Sigmoid colon (tissue), 7 donors: ENCODE results near the gene KANK4. TPM values are rescaled to one million over a fixed set of nuclear protein-coding genes. Genes with fewer than 3 reads are reported as not detected.

ENCODE experiments used
- DNase-seq: peaks from one replicate; pipeline ENCODE4 v3.0.0-alpha.2; 2019
- H3K27ac ChIP-seq, 4 donors: fragments of 200-600 bp; sonication (generic); one replicate each; pipeline ENCODE4 v1.5.1; 2016 to 2019; ENCODE audit warnings: mild to moderate bottlenecking in 1 of 4
- H3K27me3 ChIP-seq, 3 donors: fragments of 200-600 bp; sonication (generic); one replicate each; pipeline ENCODE4 v1.5.1; 2019; ENCODE audit warnings: mild to moderate bottlenecking in 1 of 3
- H3K36me3 ChIP-seq, 4 donors: fragments of 200-600 bp; sonication (generic); one replicate each; pipeline ENCODE4 v1.5.1; 2016 to 2019
- H3K4me1 ChIP-seq, 4 donors: fragments of 200-600 bp; sonication (generic); one replicate each; pipeline ENCODE4 v1.5.1; 2017 to 2019
- H3K4me3 ChIP-seq, 4 donors: fragments of 200-600 bp; sonication (generic); one replicate each; pipeline ENCODE4 v1.5.1; 2017 to 2019; ENCODE audit warnings: mild to moderate bottlenecking in 2 of 4, moderate library complexity in 1 of 4
- H3K9me3 ChIP-seq, 4 donors: fragments of 200-600 bp in 3 of 4; sonication (generic) in 3 of 4; one replicate each; pipeline versions ENCODE4 v1.5.1 to v1.6.1; 2013 to 2019
- EP300 ChIP-seq, 4 donors: sonication (generic); formaldehyde crosslinking; IDR thresholded peaks; one replicate each; pipeline ENCODE4 v1.6.1; 2017; ENCODE audit warnings: antibody characterized with exemption in 4 of 4
- POLR2A ChIP-seq, 2 donors: fragments of 450-650 bp; IDR thresholded peaks; one replicate each; pipeline ENCODE4 v1.6.1; 2016; ENCODE audit warnings: antibody characterized with exemption in 2 of 2, mild to moderate bottlenecking in 2 of 2, moderate library complexity in 2 of 2
- POLR2AphosphoS5 ChIP-seq, 4 donors: sonication (generic); formaldehyde crosslinking; IDR thresholded peaks; one replicate each; pipeline ENCODE4 v1.6.1; 2017; ENCODE audit warnings: antibody characterized with exemption in 4 of 4
- WGBS, 2 donors: extraction: QIAGEN DNeasy Blood & Tissue Kit; methylation state at CpG; one replicate each; pipeline ENCODE4 v1.1.7; 2013; 5-methylcytosine and 5-hydroxymethylcytosine counted together
- intact Hi-C: fragments of 100-400 bp; cut with DNase I; formaldehyde crosslinking; loops from one replicate; pipeline ENCODE4 v1.15.1; 2023
- polyA plus RNA-seq, 3 donors: library from polyadenylated mRNA; stranded (reverse); fragments of 200-250 nt; gene quantifications; one replicate each; pipeline ENCODE4 v1.2.3, GENCODE V29; 2013
- total RNA-seq, 4 donors: library from RNA; depleted of rRNA; stranded (reverse); fragments of >200 nt; gene quantifications; one replicate each; pipeline ENCODE4 v1.1.0, GENCODE V29; 2016
- TF ChIP-seq, protein P1 (sequence below), 4 experiments: fragments of 450-650 bp in 3 of 4; fragments of 200-600 bp in 1 of 4; IDR thresholded peaks; one replicate each; pipeline ENCODE4 v1.5.1; 2016 to 2019; ENCODE audit warnings: antibody characterized with exemption in 4 of 4, mild to moderate bottlenecking in 3 of 4, moderate library complexity in 2 of 4
- donor health status: healthy with polysubstance abuse.
- donor health status: Bipolar disorder and iron deficiency.
- donor health status: healthy.

The KANK4 gene
- total and polyA plus RNA-seq, 7 donors: 0.60 to 2.4 (median 1.6) TPM; not detected in 1

GRCh38 chr1:62349470-62350233, 30.4 kb upstream of the KANK4 start:
- no peak for DNase-seq
- H3K9me3 ChIP-seq: no peaks in the 10 kb centered on the region
- intact Hi-C loops: no loop called here
- no peak overlapping the region for H3K27ac ChIP-seq
- H3K4me3 ChIP-seq: no peak overlapping the region
- H3K27me3 ChIP-seq: no peaks in the 10 kb centered on the region
- TF ChIP-seq, protein P1, sequence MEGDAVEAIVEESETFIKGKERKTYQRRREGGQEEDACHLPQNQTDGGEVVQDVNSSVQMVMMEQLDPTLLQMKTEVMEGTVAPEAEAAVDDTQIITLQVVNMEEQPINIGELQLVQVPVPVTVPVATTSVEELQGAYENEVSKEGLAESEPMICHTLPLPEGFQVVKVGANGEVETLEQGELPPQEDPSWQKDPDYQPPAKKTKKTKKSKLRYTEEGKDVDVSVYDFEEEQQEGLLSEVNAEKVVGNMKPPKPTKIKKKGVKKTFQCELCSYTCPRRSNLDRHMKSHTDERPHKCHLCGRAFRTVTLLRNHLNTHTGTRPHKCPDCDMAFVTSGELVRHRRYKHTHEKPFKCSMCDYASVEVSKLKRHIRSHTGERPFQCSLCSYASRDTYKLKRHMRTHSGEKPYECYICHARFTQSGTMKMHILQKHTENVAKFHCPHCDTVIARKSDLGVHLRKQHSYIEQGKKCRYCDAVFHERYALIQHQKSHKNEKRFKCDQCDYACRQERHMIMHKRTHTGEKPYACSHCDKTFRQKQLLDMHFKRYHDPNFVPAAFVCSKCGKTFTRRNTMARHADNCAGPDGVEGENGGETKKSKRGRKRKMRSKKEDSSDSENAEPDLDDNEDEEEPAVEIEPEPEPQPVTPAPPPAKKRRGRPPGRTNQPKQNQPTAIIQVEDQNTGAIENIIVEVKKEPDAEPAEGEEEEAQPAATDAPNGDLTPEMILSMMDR (IDR thresholded peaks at IDR 0.05): no peak
- TF ChIP-seq POLR2A (IDR thresholded peaks at IDR 0.05) (no peak), POLR2AphosphoS5 (IDR thresholded peaks at IDR 0.05) (no peak), EP300 (IDR thresholded peaks at IDR 0.05) (no peak)
- no peaks in the 10 kb centered on the region for H3K4me1 ChIP-seq
- 93 to 94% methylated on average over 2 of the region's 2 CpGs for WGBS, 2 donors
- H3K36me3 ChIP-seq: no peaks in the 10 kb centered on the region

DNA sequence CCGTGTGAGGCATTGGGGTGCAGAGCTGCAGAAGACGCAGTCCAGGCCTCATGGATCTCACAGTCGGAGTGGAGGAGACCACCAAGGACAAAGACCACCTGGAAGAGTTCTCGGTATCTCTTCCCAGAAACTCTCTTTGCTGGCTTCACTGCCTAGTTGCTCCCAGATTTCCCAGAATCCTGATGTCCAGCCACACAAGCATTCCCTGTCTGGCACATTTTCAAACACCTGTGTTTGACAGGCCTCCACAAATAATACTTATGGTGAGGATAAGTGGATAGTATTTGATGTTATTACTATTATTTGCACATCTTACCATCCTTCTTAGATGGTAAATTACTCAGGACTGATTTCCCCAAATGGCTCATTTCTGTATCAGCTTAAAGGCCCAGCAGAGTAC, 27.7 kb upstream of the KANK4 start:
- no peaks in the 10 kb centered on the region for H3K27me3 ChIP-seq
- H3K4me1 ChIP-seq: no peaks in the 10 kb centered on the region
- TF ChIP-seq, protein P1 (IDR thresholded peaks at IDR 0.05): no peak
- no peak for TF ChIP-seq POLR2A (IDR thresholded peaks at IDR 0.05)
- TF ChIP-seq POLR2AphosphoS5 (IDR thresholded peaks at IDR 0.05): no peak
- no peak for TF ChIP-seq EP300 (IDR thresholded peaks at IDR 0.05)
- 94 to 95% methylated on average over 4 of the region's 4 CpGs for WGBS, 2 donors
- no peaks in the 10 kb centered on the region for H3K36me3 ChIP-seq
- intact Hi-C loops: no loop called here
- no peak overlapping the region for H3K27ac ChIP-seq
- H3K4me3 ChIP-seq: no peak overlapping the region
- no peak for DNase-seq
- H3K9me3 ChIP-seq: no peaks in the 10 kb centered on the region

- intact Hi-C loops: no loop called here
- H3K4me3 ChIP-seq: no peak overlapping the region
- 88 to 94% methylated on average over 5 of the region's 5 CpGs for WGBS, 2 donors
- H3K27me3 ChIP-seq: no peaks in the 10 kb centered on the region
- DNase-seq: no peak
- H3K27ac ChIP-seq: no peak overlapping the region
- H3K36me3 ChIP-seq: no peaks in the 10 kb centered on the region
- H3K4me1 ChIP-seq: no peaks in the 10 kb centered on the region
- H3K9me3 ChIP-seq: no peaks in the 10 kb centered on the region
- TF ChIP-seq POLR2A (IDR thresholded peaks at IDR 0.05): no peak
- TF ChIP-seq POLR2AphosphoS5 (IDR thresholded peaks at IDR 0.05): no peak
- TF ChIP-seq EP300 (IDR thresholded peaks at IDR 0.05): no peak
- TF ChIP-seq, protein P1 (IDR thresholded peaks at IDR 0.05): no peak
These were observed 24.7 kb upstream of the KANK4 start for GRCh38 chr1:62343911-62344310.

GRCh38 chr1:62342270-62342669, 23.0 kb upstream of the KANK4 start:
- peaks cover 0 to 5% (median 0%) of the 10 kb centered on the region in 4 donors for H3K4me1 ChIP-seq
- H3K27me3 ChIP-seq: no peaks in the 10 kb centered on the region
- WGBS, 2 donors: 86 to 93% methylated on average over 3 of the region's 3 CpGs
- H3K9me3 ChIP-seq: no peaks in the 10 kb centered on the region
- no peak overlapping the region for H3K4me3 ChIP-seq
- intact Hi-C loops: no loop called here
- no peaks in the 10 kb centered on the region for H3K36me3 ChIP-seq
- no peak overlapping the region for H3K27ac ChIP-seq
- TF ChIP-seq POLR2A (IDR thresholded peaks at IDR 0.05) (no peak), POLR2AphosphoS5 (IDR thresholded peaks at IDR 0.05) (no peak), EP300 (IDR thresholded peaks at IDR 0.05) (no peak)
- TF ChIP-seq, protein P1 (IDR thresholded peaks at IDR 0.05): no peak
- DNase-seq: no peak
